NCI-H128 (cell line): Measurements from ENCODE around the gene IER5L.
"Not testable (repeated sequence)": the region's sequence is repeated elsewhere in the genome, so short reads cannot be mapped to it uniquely, and the experiment has no call there.

ENCODE experiments used
- DNase-seq: peaks from one replicate; lab custom pipeline; 2025; ENCODE audit not compliant: unreplicated experiment; lab: John Stamatoyannopoulos, UW

The IER5L gene

DNA sequence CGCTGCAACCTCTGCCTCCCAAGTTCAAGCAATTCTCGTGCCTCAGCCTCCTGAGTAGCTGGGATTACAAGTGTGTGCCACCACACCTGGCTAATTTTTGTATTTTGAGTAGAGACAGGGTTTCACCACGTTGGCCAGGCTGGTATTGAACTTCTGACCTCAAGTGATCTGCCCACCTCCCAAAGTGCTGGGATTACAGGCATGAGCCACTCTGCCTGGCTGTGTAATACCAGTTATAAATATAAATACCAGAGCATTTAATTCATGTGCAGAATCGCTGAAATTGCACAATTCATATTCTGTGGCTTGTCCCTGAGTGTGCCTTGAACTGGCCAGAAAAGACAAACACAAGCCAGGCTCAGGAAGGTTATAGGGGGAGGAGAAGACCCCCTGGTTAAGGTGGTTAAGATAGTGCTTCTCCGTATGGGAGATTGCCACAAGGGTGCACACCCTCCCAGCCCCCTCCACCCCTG is 14.8 kb downstream of the IER5L start:
- DNase-seq, result not testable (repeated sequence)

DNA sequence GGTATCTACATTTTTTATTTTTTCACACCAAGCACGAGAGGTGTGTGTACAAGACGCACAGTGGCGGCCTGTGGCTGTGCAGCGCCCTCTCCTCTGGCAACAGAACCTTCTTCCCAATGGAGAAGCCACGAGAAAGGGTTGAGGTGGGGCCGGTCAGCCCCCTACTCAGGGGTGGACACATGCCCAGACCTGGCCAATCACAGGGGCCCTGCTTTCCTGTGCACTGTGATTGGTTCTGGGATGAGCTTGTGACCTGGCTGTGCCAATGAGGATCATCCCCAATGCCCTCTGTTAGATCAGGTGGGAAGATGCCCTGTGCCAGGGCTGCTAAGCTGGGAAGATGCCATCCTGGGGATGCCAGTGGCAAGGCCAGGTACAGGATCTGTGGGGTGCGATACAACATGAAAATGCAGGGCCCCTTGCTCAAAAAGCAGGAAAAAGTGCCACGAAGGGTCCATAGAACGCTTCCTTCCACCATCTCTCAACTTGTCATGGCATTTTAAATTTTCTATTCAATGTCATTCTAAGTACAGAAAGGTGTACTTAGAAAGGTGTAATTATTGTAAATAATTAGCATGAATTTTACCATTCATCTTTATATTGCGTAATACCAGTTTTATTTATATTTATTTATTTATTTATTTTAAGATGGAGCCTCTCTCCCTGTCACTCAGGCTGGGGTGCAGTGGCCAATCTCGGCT is 15.4 kb downstream of the IER5L start:
- DNase-seq, result no peak

- DNase-seq, result no peak
Observed at GRCh38 chr9:129161534-129161837, 16.6 kb downstream of the IER5L start.

DNA sequence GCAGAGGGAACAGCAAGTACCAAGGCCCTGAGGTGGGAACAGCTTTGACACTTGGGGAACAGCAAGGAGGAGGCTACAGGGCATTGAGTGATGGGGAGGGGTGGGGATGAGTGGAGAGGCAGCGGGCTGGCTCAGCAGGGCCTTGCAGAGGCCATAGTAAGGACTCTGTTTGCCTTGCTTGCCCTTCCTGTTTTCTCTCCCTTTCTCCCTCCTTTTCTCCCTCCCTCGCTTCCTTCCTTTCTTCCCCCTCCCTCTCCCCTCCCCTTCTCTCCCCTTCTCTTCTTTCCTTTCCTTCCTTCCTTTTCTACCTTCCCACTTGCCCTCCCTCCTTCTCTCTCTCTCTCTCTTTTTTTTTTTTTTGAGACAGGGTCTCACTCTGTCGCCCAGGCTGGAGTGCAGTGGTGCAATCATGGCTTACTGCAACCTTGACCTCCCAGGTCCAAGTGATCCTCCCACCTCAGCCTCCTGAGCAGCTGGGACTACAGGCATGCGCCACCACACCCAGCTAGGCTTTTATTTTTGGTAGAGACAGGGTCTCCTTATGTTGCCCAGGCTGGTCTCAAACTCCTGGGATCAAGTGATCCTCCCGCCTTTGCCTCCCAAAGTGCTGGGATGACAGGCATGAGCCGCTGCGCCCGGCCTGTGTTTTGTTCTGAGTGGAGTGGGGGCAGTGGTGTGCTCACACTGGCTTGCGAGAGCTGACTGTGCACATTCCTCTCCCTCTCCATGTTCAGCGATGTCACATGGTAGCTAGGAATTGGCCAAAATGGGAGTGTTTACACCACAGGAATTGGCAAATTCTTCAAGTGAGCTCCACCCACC is 17.1 kb downstream of the IER5L start:
- DNase-seq, result no peak

DNA sequence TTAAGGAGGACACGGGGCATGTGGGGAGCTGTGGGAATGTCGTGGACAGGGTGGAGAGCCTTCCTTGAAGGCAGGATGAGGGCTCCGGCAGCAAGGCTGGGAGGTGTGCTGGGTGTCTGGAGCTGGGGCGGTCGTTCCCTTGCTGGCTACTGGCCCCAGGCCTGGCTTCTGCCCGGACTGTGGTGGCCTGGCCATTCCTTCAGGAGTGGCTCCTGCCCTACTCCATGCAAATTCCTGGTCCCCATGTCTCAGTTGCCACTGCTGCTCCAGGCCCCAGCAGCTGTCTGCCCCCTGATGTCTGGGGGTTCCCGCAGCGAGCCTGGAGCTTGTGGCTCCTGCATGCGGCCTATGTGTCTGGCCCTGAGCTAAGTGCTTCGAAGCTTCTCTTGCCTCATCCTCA is 21.9 kb downstream of the IER5L start:
- no peak for DNase-seq

- DNase-seq, result no peak
Observed at GRCh38 chr9:129154866-129155477, 23.1 kb downstream of the IER5L start.

- DNase-seq, result no peak
Observed at GRCh38 chr9:129151469-129151868, 26.6 kb downstream of the IER5L start.

- no peak for DNase-seq
Observed at GRCh38 chr9:129150672-129151211, 27.3 kb downstream of the IER5L start.

- no peak for DNase-seq
Observed at GRCh38 chr9:129150122-129150521, 27.9 kb downstream of the IER5L start.

GRCh38 chr9:129149442-129149841 is 28.6 kb downstream of the IER5L start:
- no peak for DNase-seq

GRCh38 chr9:129148463-129149204 is 29.4 kb downstream of the IER5L start:
- DNase-seq, result no peak

- DNase-seq, result no peak
Observed at GRCh38 chr9:129146441-129146941, 31.6 kb downstream of the IER5L start.

DNA sequence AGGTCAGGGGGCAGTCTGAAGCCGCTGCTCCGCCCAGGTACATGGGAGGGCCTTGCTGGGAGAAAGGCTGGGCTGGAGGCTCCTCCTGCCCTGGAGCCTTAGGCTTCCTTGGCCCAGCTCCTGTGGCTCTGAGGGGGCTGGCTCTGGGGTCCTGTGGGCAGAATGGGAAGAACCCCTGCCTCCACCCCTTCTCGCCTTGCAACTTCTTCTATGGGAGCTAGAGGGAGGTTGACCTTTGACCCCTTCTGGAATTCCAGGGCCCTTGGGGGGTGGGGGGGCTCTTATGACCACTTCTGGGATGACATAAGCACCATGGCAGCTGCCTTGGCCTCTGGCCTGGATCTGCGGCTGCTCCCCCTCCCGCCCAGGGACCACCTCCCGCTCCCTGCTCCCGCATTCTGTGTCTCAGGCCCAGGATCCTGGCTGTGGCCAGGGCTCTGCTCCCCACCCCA is 32.2 kb downstream of the IER5L start:
- no peak for DNase-seq

DNA sequence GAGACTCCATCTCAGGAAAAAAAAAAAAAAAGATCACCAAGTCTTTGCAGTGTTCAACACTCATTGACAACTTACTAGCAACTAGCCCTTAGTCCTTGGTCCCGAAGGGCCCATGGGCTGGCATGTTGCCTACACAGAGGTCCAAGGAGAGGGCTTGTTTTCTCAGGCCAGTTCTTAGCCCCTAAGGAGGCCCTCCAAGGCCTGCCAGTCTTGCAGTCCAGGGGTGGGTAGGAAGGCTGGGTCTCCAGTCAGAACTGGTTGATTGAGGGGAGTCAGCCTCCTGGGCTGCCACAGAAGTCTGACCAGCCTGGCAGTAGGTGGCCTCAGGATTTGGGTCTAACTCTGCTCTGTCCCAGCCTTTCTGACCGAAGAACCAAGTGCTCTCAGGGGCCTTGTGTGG is 32.7 kb downstream of the IER5L start:
- no peak for DNase-seq

DNA sequence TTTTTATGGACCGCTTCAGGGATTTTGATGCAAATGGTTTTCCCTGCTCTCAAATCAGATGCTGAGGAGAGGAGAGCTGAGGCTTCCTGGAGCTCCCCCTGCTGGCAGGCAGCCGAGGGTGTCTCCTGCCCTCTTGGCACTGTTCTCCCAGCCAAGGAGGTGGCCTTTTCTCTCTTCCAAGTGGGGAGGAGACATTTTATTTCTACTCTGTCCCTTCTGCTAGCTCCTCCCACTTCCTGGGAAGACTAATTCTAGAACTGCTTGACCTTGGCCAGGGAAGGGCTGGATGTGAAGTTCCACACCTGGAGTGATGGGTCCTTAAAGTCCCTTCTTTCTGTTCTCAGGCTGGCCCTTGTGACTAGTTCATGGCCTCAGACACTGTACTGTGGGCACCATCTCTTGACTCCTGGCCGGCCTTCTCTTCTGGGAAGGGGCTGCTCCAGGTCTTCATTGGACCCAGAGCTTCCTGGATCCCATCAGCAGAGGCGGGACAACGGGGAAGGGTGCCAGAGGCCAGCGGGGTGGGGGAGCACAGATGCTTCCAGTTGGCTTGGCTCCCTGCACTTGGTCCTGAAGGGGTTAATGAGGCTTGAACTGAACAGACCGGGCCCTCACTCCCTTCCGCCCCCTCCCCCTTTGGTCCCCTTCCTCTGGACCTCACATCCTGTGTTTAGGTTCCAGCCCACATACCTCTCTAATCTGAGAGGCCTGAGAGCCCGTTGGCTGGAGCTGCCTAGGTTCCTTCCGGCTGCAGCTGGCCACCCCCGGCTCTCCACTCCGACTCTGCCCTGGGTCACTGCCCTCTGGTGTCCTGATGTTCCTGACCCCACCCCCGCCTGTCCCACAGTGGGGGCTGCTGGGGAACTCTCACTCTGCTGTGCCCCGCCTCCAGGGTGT is 34.8 kb downstream of the IER5L start:
- peak; percentile 23 for DNase-seq

- no peak for DNase-seq
Observed at GRCh38 chr9:129142138-129142935, 35.7 kb downstream of the IER5L start.

GRCh38 chr9:129141066-129142041 is 36.7 kb downstream of the IER5L start:
- no peak for DNase-seq
